MM.1S (cell line): ENCODE measurements around the gene TRHDE.

Source experiments
- DNase-seq: peaks from one replicate; pipeline ENCODE4 v3.0.0-alpha.2; 2015
- H2AFZ ChIP-seq: fragments of 300-600 bp; sonication (generic); 2 replicates; pipeline ENCODE4 v1.6.0; 2016; ENCODE audit warnings: antibody characterized with exemption, low read length
- H3F3A ChIP-seq: fragments of 300-600 bp; sonication (generic); 2 replicates; pipeline ENCODE4 v1.6.1; 2016; ENCODE audit warnings: mild to moderate bottlenecking, antibody characterized with exemption, low read length, moderate library complexity, mixed read lengths; ENCODE audit not compliant: insufficient read depth
- H3K27ac ChIP-seq: fragments of 300-600 bp; sonication (generic); 2 replicates; pipeline ENCODE4 v1.5.1; 2016; ENCODE audit warnings: mild to moderate bottlenecking, low read length
- H3K27me3 ChIP-seq: fragments of 300-600 bp; sonication (generic); replicated peaks from 2 replicates; pipeline ENCODE4 v1.6.0; 2016; ENCODE audit warnings: low read length; ENCODE audit not compliant: insufficient read depth
- H3K36me3 ChIP-seq: fragments of 300-600 bp; sonication (generic); replicated peaks from 2 replicates; pipeline ENCODE4 v1.6.1; 2016; ENCODE audit warnings: mild to moderate bottlenecking, low read length, mixed read lengths; ENCODE audit not compliant: insufficient read depth
- H3K4me1 ChIP-seq: fragments of 300-600 bp; sonication (generic); 2 replicates; pipeline ENCODE4 v1.6.1; 2016; ENCODE audit warnings: low read length, mixed read lengths
- H3K4me2 ChIP-seq: fragments of 300-600 bp; sonication (generic); 2 replicates; pipeline ENCODE4 v1.6.0; 2016; ENCODE audit warnings: low read depth, low read length
- H3K4me3 ChIP-seq: fragments of 300-600 bp; sonication (generic); 2 replicates; pipeline ENCODE4 v1.5.1; 2016; ENCODE audit warnings: low read length, mixed read lengths
- H3K79me2 ChIP-seq: fragments of 300-600 bp; sonication (generic); 2 replicates; pipeline ENCODE4 v1.6.1; 2016; ENCODE audit warnings: mixed run types, low read length, mixed read lengths
- H3K9ac ChIP-seq: fragments of 300-600 bp; sonication (generic); 2 replicates; pipeline ENCODE4 v1.6.1; 2016; ENCODE audit warnings: low read length, mixed read lengths
- H3K9me2 ChIP-seq: fragments of 300-600 bp; sonication (generic); replicated peaks from 2 replicates; pipeline ENCODE4 v1.6.1; 2016; ENCODE audit warnings: mild to moderate bottlenecking, low read length, mixed read lengths; ENCODE audit not compliant: insufficient read depth
- H3K9me3 ChIP-seq: fragments of 300-600 bp; sonication (generic); replicated peaks from 2 replicates; pipeline ENCODE4 v1.6.1; 2016; ENCODE audit warnings: mild to moderate bottlenecking, low read length, mixed read lengths; ENCODE audit not compliant: insufficient read depth
- H4K20me1 ChIP-seq: fragments of 300-600 bp; sonication (generic); 2 replicates; pipeline ENCODE4 v1.6.1; 2016; ENCODE audit warnings: mild to moderate bottlenecking, low read length, moderate library complexity, mixed read lengths; ENCODE audit not compliant: insufficient read depth
- EZH2 ChIP-seq: fragments of 300-600 bp; sonication (generic); optimal IDR thresholded peaks from 2 replicates; pipeline ENCODE3; 2017; ENCODE audit warnings: low read depth, mild to moderate bottlenecking, antibody characterized with exemption, low read length, mixed read lengths
- EZH2phosphoT487 ChIP-seq: fragments of 300-600 bp; sonication (generic); IDR thresholded peaks from 2 replicates; pipeline ENCODE4 v1.6.1; 2018; ENCODE audit warnings: antibody characterized with exemption, low read length
- TF ChIP-seq, protein P1 (sequence below): fragments of 300-600 bp; sonication (generic); IDR thresholded peaks from 2 replicates; pipeline ENCODE4 v1.5.1; 2016; ENCODE audit warnings: antibody characterized with exemption, low read length, mixed read lengths

Gene TRHDE

DNA sequence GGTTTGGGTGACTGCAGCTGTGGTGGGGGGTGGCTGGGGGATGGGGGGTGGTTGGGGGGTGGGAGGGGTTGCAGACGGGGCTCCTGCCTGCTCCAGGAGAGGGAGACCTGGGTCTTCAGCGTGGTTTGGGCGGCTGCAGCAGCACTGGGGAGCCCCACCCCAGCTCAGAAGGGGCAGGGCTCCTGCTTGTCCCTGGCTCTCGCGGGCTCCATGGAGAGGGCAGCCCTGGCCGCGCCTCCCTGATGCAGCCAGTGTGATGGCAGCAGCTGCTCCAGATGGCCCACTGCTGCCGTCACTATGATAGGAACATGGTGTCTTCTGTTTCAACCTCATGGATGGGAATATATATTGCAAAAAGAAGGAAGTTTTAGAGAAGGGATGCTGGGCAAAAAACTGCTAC lies 22.9 kb downstream of the TRHDE start:
- Histone ChIP-seq H3K4me2 (no peak overlapping the region), H3K4me3 (no peak overlapping the region), H2AFZ (no peak overlapping the region), H3K27me3 (no peaks in the 10 kb centered on the region), H3K36me3 (no peaks in the 10 kb centered on the region), H3K4me1 (no peaks in the 10 kb centered on the region), H3K9ac (no peak overlapping the region), H4K20me1 (no peaks in the 10 kb centered on the region), H3F3A (no peaks in the 10 kb centered on the region), H3K9me3 (no peaks in the 10 kb centered on the region), H3K27ac (no peak overlapping the region), H3K79me2 (no peaks in the 10 kb centered on the region), H3K9me2 (no peaks in the 10 kb centered on the region)
- TF ChIP-seq, protein P1, sequence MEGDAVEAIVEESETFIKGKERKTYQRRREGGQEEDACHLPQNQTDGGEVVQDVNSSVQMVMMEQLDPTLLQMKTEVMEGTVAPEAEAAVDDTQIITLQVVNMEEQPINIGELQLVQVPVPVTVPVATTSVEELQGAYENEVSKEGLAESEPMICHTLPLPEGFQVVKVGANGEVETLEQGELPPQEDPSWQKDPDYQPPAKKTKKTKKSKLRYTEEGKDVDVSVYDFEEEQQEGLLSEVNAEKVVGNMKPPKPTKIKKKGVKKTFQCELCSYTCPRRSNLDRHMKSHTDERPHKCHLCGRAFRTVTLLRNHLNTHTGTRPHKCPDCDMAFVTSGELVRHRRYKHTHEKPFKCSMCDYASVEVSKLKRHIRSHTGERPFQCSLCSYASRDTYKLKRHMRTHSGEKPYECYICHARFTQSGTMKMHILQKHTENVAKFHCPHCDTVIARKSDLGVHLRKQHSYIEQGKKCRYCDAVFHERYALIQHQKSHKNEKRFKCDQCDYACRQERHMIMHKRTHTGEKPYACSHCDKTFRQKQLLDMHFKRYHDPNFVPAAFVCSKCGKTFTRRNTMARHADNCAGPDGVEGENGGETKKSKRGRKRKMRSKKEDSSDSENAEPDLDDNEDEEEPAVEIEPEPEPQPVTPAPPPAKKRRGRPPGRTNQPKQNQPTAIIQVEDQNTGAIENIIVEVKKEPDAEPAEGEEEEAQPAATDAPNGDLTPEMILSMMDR = no peak
- no peak for TF ChIP-seq EZH2phosphoT487
- TF ChIP-seq EZH2 = no peak
- no peak for DNase-seq

DNA sequence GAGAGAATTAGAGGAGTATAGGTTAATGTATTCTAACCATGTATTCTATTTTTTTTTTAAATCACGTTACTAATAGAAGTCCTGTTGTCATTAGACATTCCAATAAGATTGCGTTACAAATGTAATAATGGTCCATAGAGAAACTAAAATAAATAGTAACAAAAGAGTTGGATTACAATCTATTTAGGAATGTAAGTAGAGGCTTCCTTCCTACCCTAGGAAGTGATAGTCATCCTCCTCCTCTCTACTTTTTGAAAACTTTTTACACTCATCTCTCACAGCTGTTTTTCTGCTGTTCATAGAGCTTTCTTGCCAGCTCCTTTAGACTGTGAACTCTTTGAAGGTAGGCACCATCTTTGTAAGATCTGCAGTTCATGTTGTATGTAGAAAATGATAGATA lies 23.6 kb downstream of the TRHDE start:
- Histone ChIP-seq H3K36me3 (no peaks in the 10 kb centered on the region), H3K4me2 (no peak overlapping the region), H3K9ac (no peak overlapping the region), H3K4me3 (no peak overlapping the region), H3K27ac (no peak overlapping the region), H3K27me3 (no peaks in the 10 kb centered on the region), H4K20me1 (no peaks in the 10 kb centered on the region), H3K4me1 (no peaks in the 10 kb centered on the region), H3K79me2 (no peaks in the 10 kb centered on the region), H3K9me2 (no peaks in the 10 kb centered on the region), H3K9me3 (no peaks in the 10 kb centered on the region), H3F3A (no peaks in the 10 kb centered on the region), H2AFZ (no peak overlapping the region)
- no peak for TF ChIP-seq EZH2
- TF ChIP-seq, protein P1 = no peak
- no peak for TF ChIP-seq EZH2phosphoT487
- DNase-seq = no peak

DNA sequence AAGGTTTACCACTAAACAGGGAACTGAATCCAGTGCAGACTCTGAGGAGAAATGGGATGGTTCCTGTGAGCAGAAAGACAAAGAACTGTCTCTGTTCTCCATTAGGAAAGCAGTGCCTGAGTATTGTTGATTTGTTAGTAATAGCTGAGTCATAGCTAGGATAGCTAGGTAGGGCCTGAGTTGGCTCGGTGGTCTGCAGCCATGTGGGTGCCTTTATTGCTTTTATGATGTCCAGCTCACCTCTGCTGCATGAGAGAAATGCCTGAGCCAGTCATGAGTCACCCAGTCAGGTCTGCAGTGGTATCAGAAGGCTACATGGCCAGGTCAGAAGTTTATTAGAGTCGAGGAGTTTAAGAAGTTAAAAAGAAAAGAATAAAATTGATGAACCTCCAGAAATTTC lies 24.2 kb downstream of the TRHDE start:
- Histone ChIP-seq H3K4me3 (no peak overlapping the region), H3K9me3 (no peaks in the 10 kb centered on the region), H3K9ac (no peak overlapping the region), H3K4me2 (no peak overlapping the region), H3F3A (no peaks in the 10 kb centered on the region), H3K9me2 (no peaks in the 10 kb centered on the region), H4K20me1 (no peaks in the 10 kb centered on the region), H2AFZ (no peak overlapping the region), H3K36me3 (no peaks in the 10 kb centered on the region), H3K27ac (no peak overlapping the region), H3K27me3 (no peaks in the 10 kb centered on the region), H3K79me2 (no peaks in the 10 kb centered on the region), H3K4me1 (no peaks in the 10 kb centered on the region)
- no peak for DNase-seq
- TF ChIP-seq EZH2 = no peak
- TF ChIP-seq, protein P1 = no peak
